ENCODE measurements around the gene DCTN2.

Gene DCTN2

GRCh38 chr12:57485695-57486094 is 61.3 kb downstream of the DCTN2 start:
- Histone ChIP-seq H3K4me1 (ENCODE audit: control insufficient read depth, insufficient read depth, low read length, poor library complexity, severe bottlenecking) (peaks cover 13% of the 10 kb centered on the region), H3K4me3 (ENCODE audit: extremely low read depth, insufficient read depth, low read length, poor library complexity, severe bottlenecking) (no peak overlapping the region), H3K27ac (ENCODE audit: low read depth, low read length, severe bottlenecking) (no peak overlapping the region), H3K9me3 (ENCODE audit: control insufficient read depth, low read length) (no peaks in the 10 kb centered on the region), H3K36me3 (ENCODE audit: control insufficient read depth, insufficient read depth, low read length) (peaks cover 20% of the 10 kb centered on the region)

GRCh38 chr12:57483466-57483865 is 63.5 kb downstream of the DCTN2 start:
- no peaks in the 10 kb centered on the region for H3K9me3 ChIP-seq (ENCODE audit: control insufficient read depth, low read length)
- H3K36me3 ChIP-seq (ENCODE audit: control insufficient read depth, insufficient read depth, low read length) = no peaks in the 10 kb centered on the region
- H3K4me1 ChIP-seq (ENCODE audit: control insufficient read depth, insufficient read depth, low read length, poor library complexity, severe bottlenecking) = peaks cover 17% of the 10 kb centered on the region
- no peak overlapping the region for H3K27ac ChIP-seq (ENCODE audit: low read depth, low read length, severe bottlenecking)
- 55 to 66% methylated on average over 3 to 4 of the region's 5 CpGs for WGBS, 2 experiments (ENCODE audit: insufficient coverage in 2 of 2)
- H3K4me3 ChIP-seq (ENCODE audit: extremely low read depth, insufficient read depth, low read length, poor library complexity, severe bottlenecking) = no peak overlapping the region

- Histone ChIP-seq H3K9me3 (ENCODE audit: control insufficient read depth, low read length) (no peaks in the 10 kb centered on the region), H3K4me1 (ENCODE audit: control insufficient read depth, insufficient read depth, low read length, poor library complexity, severe bottlenecking) (peaks cover 32% of the 10 kb centered on the region), H3K4me3 (ENCODE audit: extremely low read depth, insufficient read depth, low read length, poor library complexity, severe bottlenecking) (no peak overlapping the region), H3K27ac (ENCODE audit: low read depth, low read length, severe bottlenecking) (no peak overlapping the region), H3K36me3 (ENCODE audit: control insufficient read depth, insufficient read depth, low read length) (no peaks in the 10 kb centered on the region)
- no CpG with 5 or more reads among the region's 1 CpG for WGBS, 2 experiments (ENCODE audit: insufficient coverage in 2 of 2)
Observed at GRCh38 chr12:57481671-57482070, 65.3 kb downstream of the DCTN2 start.

All from mesodermal cell (in vitro differentiated cells).